ENCODE measurements around the gene ZNF546.

Gene ZNF546

GRCh38 chr19:39998501-39998900, 1.6 kb downstream of the ZNF546 start:
- Histone ChIP-seq H3K9ac (ENCODE audit: insufficient read length, low read depth) (no peak overlapping the region), H3K36me3 (ENCODE audit: insufficient read depth, insufficient read length, low read length) (peaks cover 7% of the 10 kb centered on the region), H3K9me3 (ENCODE audit: insufficient read depth, low read length) (peaks cover 14% of the 10 kb centered on the region; the same call in 1 of the 2 replicates), H3K27me3 (ENCODE audit: insufficient read depth, insufficient read length) (no peaks in the 10 kb centered on the region), H3K4me3 (ENCODE audit: insufficient read length, low read depth) (no peak overlapping the region), H3K4me1 (ENCODE audit: insufficient read depth, insufficient read length) (no peaks in the 10 kb centered on the region)
- TF ChIP-seq SUZ12 (IDR thresholded peaks at IDR 0.05; ENCODE audit: extremely low read depth, insufficient read depth, insufficient read length) = no peak
- DNase-seq (ENCODE audit: low read depth, low spot score) = no peak

GRCh38 chr19:40005691-40006272, 8.9 kb downstream of the ZNF546 start:
- Histone ChIP-seq H3K9me3 (ENCODE audit: insufficient read depth, low read length) (peaks cover 5% of the 10 kb centered on the region; the same call in 1 of the 2 replicates), H3K9ac (ENCODE audit: insufficient read length, low read depth) (no peak overlapping the region), H3K4me3 (ENCODE audit: insufficient read length, low read depth) (no peak overlapping the region), H3K27me3 (ENCODE audit: insufficient read depth, insufficient read length) (no peaks in the 10 kb centered on the region), H3K36me3 (ENCODE audit: insufficient read depth, insufficient read length, low read length) (peaks cover 12% of the 10 kb centered on the region), H3K4me1 (ENCODE audit: insufficient read depth, insufficient read length) (no peaks in the 10 kb centered on the region)
- DNase-seq (ENCODE audit: low read depth, low spot score) = no peak
- no peak for TF ChIP-seq ZNF274 (IDR thresholded peaks at IDR 0.05; ENCODE audit: low read depth, low read length)
- TF ChIP-seq SUZ12 (IDR thresholded peaks at IDR 0.05; ENCODE audit: extremely low read depth, insufficient read depth, insufficient read length) = no peak

- Histone ChIP-seq H3K9me3 (ENCODE audit: insufficient read depth, low read length) (peaks cover 5% of the 10 kb centered on the region; the same call in 1 of the 2 replicates), H3K27me3 (ENCODE audit: insufficient read depth, insufficient read length) (no peaks in the 10 kb centered on the region), H3K4me1 (ENCODE audit: insufficient read depth, insufficient read length) (no peaks in the 10 kb centered on the region), H3K9ac (ENCODE audit: insufficient read length, low read depth) (no peak overlapping the region), H3K36me3 (ENCODE audit: insufficient read depth, insufficient read length, low read length) (peaks cover 12% of the 10 kb centered on the region), H3K4me3 (ENCODE audit: insufficient read length, low read depth) (no peak overlapping the region)
- no peak for DNase-seq (ENCODE audit: low read depth, low spot score)
- TF ChIP-seq YY1 (IDR thresholded peaks at IDR 0.05; ENCODE audit: insufficient read depth, insufficient read length) (no peak), ZNF274 (IDR thresholded peaks at IDR 0.05; ENCODE audit: low read depth, low read length) (no peak), SUZ12 (IDR thresholded peaks at IDR 0.05; ENCODE audit: extremely low read depth, insufficient read depth, insufficient read length) (no peak)
Measured at GRCh38 chr19:40006273-40006691, 9.4 kb downstream of the ZNF546 start.

GRCh38 chr19:40009674-40010073, 12.8 kb downstream of the ZNF546 start:
- no peak for DNase-seq (ENCODE audit: low read depth, low spot score)
- H3K4me1 ChIP-seq (ENCODE audit: insufficient read depth, insufficient read length) = no peaks in the 10 kb centered on the region
- H3K9ac ChIP-seq (ENCODE audit: insufficient read length, low read depth) = no peak overlapping the region
- H3K27me3 ChIP-seq (ENCODE audit: insufficient read depth, insufficient read length) = no peaks in the 10 kb centered on the region
- no peak for TF ChIP-seq SUZ12 (IDR thresholded peaks at IDR 0.05; ENCODE audit: extremely low read depth, insufficient read depth, insufficient read length)
- no peak for TF ChIP-seq ZNF274 (IDR thresholded peaks at IDR 0.05; ENCODE audit: low read depth, low read length)
- TF ChIP-seq YY1 (IDR thresholded peaks at IDR 0.05; ENCODE audit: insufficient read depth, insufficient read length) = no peak
- peaks cover 35% of the 10 kb centered on the region for H3K9me3 ChIP-seq (ENCODE audit: insufficient read depth, low read length)
- peaks cover 19% of the 10 kb centered on the region for H3K36me3 ChIP-seq (ENCODE audit: insufficient read depth, insufficient read length, low read length)
- no peak overlapping the region for H3K4me3 ChIP-seq (ENCODE audit: insufficient read length, low read depth)

- Histone ChIP-seq H3K4me3 (ENCODE audit: insufficient read length, low read depth) (no peak overlapping the region), H3K27me3 (ENCODE audit: insufficient read depth, insufficient read length) (no peaks in the 10 kb centered on the region), H3K9ac (ENCODE audit: insufficient read length, low read depth) (no peak overlapping the region), H3K4me1 (ENCODE audit: insufficient read depth, insufficient read length) (no peaks in the 10 kb centered on the region), H3K36me3 (ENCODE audit: insufficient read depth, insufficient read length, low read length) (peaks cover 12% of the 10 kb centered on the region), H3K9me3 (ENCODE audit: insufficient read depth, low read length) (peaks cover 62% of the 10 kb centered on the region)
- DNase-seq (ENCODE audit: low read depth, low spot score) = no peak
- TF ChIP-seq YY1 (IDR thresholded peaks at IDR 0.05; ENCODE audit: insufficient read depth, insufficient read length) (no peak), ZNF274 (IDR thresholded peaks at IDR 0.05; ENCODE audit: low read depth, low read length) (peak; percentile 38; the same call in 1 of the 2 replicates), SUZ12 (IDR thresholded peaks at IDR 0.05; ENCODE audit: extremely low read depth, insufficient read depth, insufficient read length) (no peak)
Measured at GRCh38 chr19:40013991-40014390, 17.1 kb downstream of the ZNF546 start.

GRCh38 chr19:40023969-40024368, 27.1 kb downstream of the ZNF546 start:
- TF ChIP-seq ZNF274 (IDR thresholded peaks at IDR 0.05; ENCODE audit: low read depth, low read length) (no peak), YY1 (IDR thresholded peaks at IDR 0.05; ENCODE audit: insufficient read depth, insufficient read length) (no peak), SUZ12 (IDR thresholded peaks at IDR 0.05; ENCODE audit: extremely low read depth, insufficient read depth, insufficient read length) (no peak)
- DNase-seq (ENCODE audit: low read depth, low spot score) = no peak
- no peak overlapping the region for H3K4me3 ChIP-seq (ENCODE audit: insufficient read length, low read depth)
- no peaks in the 10 kb centered on the region for H3K27me3 ChIP-seq (ENCODE audit: insufficient read depth, insufficient read length)
- no peaks in the 10 kb centered on the region for H3K36me3 ChIP-seq (ENCODE audit: insufficient read depth, insufficient read length, low read length)
- no peak overlapping the region for H3K9ac ChIP-seq (ENCODE audit: insufficient read length, low read depth)
- no peaks in the 10 kb centered on the region for H3K4me1 ChIP-seq (ENCODE audit: insufficient read depth, insufficient read length)
- peaks cover 43% of the 10 kb centered on the region for H3K9me3 ChIP-seq (ENCODE audit: insufficient read depth, low read length)

- no peaks in the 10 kb centered on the region for H3K4me1 ChIP-seq (ENCODE audit: insufficient read depth, insufficient read length)
- H3K9ac ChIP-seq (ENCODE audit: insufficient read length, low read depth) = no peak overlapping the region
- H3K36me3 ChIP-seq (ENCODE audit: insufficient read depth, insufficient read length, low read length) = no peaks in the 10 kb centered on the region
- peaks cover 55% of the 10 kb centered on the region for H3K9me3 ChIP-seq (ENCODE audit: insufficient read depth, low read length)
- TF ChIP-seq SUZ12 (IDR thresholded peaks at IDR 0.05; ENCODE audit: extremely low read depth, insufficient read depth, insufficient read length) (no peak), ZNF274 (IDR thresholded peaks at IDR 0.05; ENCODE audit: low read depth, low read length) (no peak), YY1 (IDR thresholded peaks at IDR 0.05; ENCODE audit: insufficient read depth, insufficient read length) (no peak)
- DNase-seq (ENCODE audit: low read depth, low spot score) = no peak
- no peak overlapping the region for H3K4me3 ChIP-seq (ENCODE audit: insufficient read length, low read depth)
- no peaks in the 10 kb centered on the region for H3K27me3 ChIP-seq (ENCODE audit: insufficient read depth, insufficient read length)
Measured at GRCh38 chr19:40025938-40026596, 29.2 kb downstream of the ZNF546 start.
